RWPE1 (cell line): ENCODE results near the gene TOMM7.
"Not testable (repeated sequence)": the region's sequence is repeated elsewhere in the genome, so short reads cannot be mapped to it uniquely, and the experiment has no call there.

Source experiments
- CTCF ChIA-PET: fragments of 350-600 bp; sonication (Branson Sonifier 250); formaldehyde crosslinking; extraction: SDS; loops from one replicate; lab custom pipeline; 2021; lab: Yijun Ruan, JAX
- POLR2A ChIA-PET: fragments of 400-600 bp; formaldehyde crosslinking; extraction: SDS; loops from one replicate; lab custom pipeline; 2020; ENCODE audit warnings: antibody characterized with exemption; ENCODE audit not compliant: low non-redundant PET; lab: Yijun Ruan, JAX
- DNase-seq: peaks from one replicate; pipeline ENCODE4 v3.0.0; 2012; ENCODE audit warnings: low spot score
- H3K27ac ChIP-seq: fragments of 450-650 bp; 2 replicates; pipeline ENCODE4 v1.5.1; 2017
- TF ChIP-seq, protein P1 (sequence below): fragments of 450-650 bp; conservative IDR thresholded peaks from 2 replicates; pipeline ENCODE4 v1.5.1; 2017; ENCODE audit warnings: low read depth, mild to moderate bottlenecking

Gene TOMM7

DNA sequence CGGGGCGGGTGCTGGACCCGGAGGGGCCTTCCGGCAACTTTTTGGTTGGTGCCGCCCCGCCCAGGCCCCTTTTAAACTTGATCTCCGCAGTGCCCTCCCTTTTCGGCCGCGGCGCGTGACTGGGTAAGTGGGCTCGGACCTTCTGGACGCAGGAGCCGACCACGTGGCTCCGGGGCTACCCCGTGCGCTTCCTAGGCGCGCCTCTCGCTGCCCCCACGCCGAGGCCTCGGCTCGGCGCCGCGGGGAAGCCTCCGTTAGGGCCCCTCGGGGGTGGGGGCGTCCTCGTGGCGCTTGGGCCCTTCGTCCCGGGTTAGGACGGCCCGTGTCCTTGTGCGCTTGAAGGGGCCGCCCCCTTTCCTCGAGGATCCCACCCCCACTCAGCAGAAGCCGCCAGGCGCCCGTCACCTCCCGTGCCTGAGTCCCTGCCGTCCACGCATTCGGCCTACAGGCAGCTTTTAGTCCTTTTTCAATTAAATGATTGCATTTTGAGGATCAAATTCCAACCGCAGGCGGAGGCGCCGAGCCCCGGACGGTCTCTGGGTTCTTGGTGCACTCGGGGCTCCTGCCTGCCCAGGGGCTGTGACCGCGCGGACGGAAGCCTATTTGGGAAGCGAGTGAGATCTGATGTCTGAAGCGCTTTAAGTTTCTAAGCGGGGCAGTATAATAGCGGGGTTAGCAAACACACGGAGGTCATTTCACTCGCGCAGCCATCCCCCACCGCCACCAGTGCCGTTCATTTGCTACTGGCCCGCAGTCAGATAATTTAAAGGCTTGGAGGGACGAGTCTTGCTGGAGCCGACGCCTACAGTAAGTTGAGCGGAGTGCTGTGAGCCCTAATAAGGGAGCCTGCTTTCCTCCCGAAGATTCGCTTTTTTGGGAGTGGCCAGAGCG lies 31.8 kb upstream of the TOMM7 start:
- peak; percentile 93 for DNase-seq
- peak overlapping the region; percentile 94 for H3K27ac ChIP-seq
- TF ChIP-seq, protein P1, sequence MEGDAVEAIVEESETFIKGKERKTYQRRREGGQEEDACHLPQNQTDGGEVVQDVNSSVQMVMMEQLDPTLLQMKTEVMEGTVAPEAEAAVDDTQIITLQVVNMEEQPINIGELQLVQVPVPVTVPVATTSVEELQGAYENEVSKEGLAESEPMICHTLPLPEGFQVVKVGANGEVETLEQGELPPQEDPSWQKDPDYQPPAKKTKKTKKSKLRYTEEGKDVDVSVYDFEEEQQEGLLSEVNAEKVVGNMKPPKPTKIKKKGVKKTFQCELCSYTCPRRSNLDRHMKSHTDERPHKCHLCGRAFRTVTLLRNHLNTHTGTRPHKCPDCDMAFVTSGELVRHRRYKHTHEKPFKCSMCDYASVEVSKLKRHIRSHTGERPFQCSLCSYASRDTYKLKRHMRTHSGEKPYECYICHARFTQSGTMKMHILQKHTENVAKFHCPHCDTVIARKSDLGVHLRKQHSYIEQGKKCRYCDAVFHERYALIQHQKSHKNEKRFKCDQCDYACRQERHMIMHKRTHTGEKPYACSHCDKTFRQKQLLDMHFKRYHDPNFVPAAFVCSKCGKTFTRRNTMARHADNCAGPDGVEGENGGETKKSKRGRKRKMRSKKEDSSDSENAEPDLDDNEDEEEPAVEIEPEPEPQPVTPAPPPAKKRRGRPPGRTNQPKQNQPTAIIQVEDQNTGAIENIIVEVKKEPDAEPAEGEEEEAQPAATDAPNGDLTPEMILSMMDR: peak; percentile 52; the same call in 1 of the 2 replicates
- ChIA-PET CTCF (interaction anchor here (0.5 to 0.7 kb wide), 5 partner anchors 40 to 1758 kb away, joined by 3 to 4 read pairs (median 3); no protein-coding TSS in a partner anchor), POLR2A (no interaction called here)

DNA sequence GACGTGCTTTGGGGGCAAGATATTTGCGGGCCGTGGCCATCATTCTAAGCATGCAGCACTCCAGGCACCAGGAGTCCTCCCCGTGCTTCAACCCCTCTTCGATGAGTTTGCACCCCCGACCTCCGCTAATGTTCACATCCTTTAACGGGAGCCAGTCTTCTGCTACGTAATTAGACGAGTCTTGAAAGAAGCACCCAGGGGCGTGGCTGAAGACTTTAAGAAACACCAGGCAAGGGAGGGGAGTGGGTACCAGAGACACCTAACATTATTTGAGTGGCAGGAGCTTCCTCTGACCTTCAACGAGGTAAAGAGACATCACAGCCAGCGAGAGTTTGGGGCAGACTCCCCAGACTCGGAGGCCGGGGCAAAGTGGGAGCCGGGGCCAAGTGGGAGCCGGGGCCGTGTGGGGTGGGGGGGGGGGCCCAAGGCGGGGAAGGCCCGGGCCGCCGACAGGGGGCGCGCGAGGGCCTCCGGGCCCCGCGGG lies 31.1 kb upstream of the TOMM7 start:
- DNase-seq: no peak
- peak overlapping the region; percentile 94 for H3K27ac ChIP-seq
- ChIA-PET POLR2A (no interaction called here), CTCF (interaction anchor here (0.6 kb wide), 2 partner anchors 203 to 1728 kb away, joined by 3 to 4 read pairs; no protein-coding TSS in a partner anchor)
- TF ChIP-seq, protein P1: peak; percentile 97

DNA sequence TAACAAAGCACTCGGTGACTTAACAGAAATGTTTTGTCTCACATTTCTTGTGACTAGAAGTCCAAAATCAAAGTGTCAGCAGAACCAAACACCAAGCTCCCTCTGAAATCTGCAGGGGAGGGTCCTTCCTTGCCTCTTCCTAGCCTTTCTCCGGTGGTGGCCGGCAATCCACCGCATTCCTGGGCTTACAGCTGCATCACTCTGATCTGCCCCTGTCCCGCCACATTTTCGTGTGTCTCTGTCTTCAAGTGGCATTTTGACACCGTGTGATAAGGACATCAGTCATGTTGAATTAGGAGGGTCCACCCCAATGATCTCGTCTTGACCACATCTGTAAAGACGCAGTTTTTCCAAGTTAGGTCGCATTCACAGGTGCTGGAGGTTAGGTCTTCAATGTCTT lies 30.5 kb upstream of the TOMM7 start:
- CTCF ChIA-PET: interaction anchor here (0.6 kb wide), 2 partner anchors 204 to 1729 kb away, joined by 3 to 4 read pairs; no protein-coding TSS in a partner anchor
- no peak for DNase-seq
- TF ChIP-seq, protein P1: no peak
- POLR2A ChIA-PET: no interaction called here
- H3K27ac ChIP-seq: peak overlapping the region; percentile 94

DNA sequence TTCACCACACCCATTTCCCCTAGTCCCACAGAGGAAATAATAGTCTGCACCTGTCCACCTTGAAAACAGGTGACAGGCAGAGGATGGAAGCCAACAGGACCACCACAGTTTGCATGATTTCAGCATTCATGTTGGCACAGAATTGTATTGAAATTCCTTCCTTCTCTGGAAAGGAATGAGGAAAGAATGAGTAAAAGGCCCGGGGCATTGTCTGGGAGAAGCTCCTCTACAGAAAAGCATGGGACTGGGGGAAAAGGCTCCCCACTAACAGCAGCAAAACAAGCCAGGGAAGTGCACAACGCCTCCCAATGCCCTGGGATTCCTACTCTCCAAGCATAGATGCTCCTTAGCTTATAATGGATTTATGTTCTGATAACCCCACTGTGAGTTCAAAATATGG lies 28.5 kb upstream of the TOMM7 start:
- no peak overlapping the region for H3K27ac ChIP-seq
- CTCF ChIA-PET: interaction anchor here (0.7 kb wide), 1 partner anchor 28 kb away, joined by 3 read pairs; no protein-coding TSS in a partner anchor
- POLR2A ChIA-PET: no interaction called here
- TF ChIP-seq, protein P1: no peak
- no peak for DNase-seq

DNA sequence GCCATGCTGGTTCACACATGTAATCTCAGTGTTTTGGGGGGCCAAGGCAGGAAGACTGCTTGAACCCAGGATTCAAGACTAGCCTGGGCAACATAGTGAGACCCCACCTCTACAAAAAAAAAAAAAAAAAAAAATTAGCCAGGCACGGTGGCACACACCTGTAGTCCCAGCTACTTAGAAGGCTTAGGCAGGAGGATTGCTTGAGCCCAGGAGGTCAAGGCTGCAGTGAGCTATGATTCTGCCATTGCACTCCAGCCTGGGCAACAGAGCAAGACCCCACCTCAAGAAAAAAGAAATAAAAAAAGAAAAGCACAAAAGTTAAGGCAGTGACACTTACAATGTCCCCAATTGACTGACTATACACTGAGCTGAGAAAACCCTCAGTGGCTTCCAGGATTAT lies 27.7 kb upstream of the TOMM7 start:
- CTCF ChIA-PET: interaction anchor here (0.6 kb wide), 1 partner anchor 316 kb away, joined by 7 read pairs; no protein-coding TSS in a partner anchor
- POLR2A ChIA-PET, H3K27ac ChIP-seq, DNase-seq: not testable (repeated sequence)

DNA sequence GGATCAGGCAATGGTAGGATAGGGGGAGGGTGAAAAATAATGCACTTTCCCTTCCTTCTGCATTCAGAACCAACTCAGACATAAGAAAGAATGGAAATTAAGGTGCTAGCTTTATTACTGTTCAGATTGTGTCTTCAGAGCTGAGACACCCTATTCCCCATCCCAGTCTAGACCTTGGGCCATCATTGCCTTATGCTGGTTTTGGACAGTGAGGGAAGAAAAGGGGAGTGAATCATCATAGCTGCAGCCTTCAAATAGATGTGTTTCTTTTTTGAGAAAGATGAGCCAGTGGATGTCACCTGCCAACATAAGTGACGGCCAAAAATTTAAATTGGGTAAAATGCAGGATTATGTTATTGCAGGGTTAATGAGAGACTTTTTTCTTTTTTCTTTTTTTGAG lies 27.0 kb upstream of the TOMM7 start:
- H3K27ac ChIP-seq: no peak overlapping the region
- no peak for DNase-seq
- CTCF ChIA-PET: interaction anchor here (0.6 to 0.7 kb wide), 2 partner anchors 206 to 222 kb away, joined by 3 read pairs; no protein-coding TSS in a partner anchor
- POLR2A ChIA-PET: no interaction called here
- TF ChIP-seq, protein P1: no peak
